Stimulated activated naive CD8-positive, alpha-beta T cell treated with anti-CD3 and anti-CD28 coated beads, Interleukin-15, Interleukin-2, amounts not matched to agents 100 U/mL and 50 U/mL, for 24 hours (primary cell): ENCODE results near the gene CTNNB1.

Experiments used
- ATAC-seq: fragments of 150-1000 bp; cut with Tn5 transposase; one replicate; pipeline ENCODE4 v1.10.0; 2021
- DNase-seq: peaks from one replicate; pipeline ENCODE4 v3.0.0; 2021

Gene CTNNB1

DNA sequence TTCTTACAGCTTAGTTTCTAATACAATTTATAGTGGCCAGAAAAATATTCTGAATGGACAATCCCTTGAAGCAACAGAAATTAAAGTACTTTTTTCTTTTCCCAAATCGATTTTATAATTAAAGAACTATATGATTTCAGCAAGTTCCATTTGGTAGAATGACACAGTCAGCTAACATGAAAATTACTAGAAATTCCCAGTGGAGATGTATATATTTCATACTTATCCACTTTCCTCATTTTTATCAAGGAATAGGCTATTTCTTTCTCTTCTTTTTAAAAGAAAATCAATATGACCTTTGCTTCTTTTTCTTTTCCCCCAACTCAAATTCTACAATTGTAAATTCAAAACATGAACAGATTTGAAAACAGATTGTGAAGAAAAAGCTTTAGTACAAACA is 6.4 kb upstream of the CTNNB1 start:
- ATAC-seq = no peak
- no peak for DNase-seq

DNA sequence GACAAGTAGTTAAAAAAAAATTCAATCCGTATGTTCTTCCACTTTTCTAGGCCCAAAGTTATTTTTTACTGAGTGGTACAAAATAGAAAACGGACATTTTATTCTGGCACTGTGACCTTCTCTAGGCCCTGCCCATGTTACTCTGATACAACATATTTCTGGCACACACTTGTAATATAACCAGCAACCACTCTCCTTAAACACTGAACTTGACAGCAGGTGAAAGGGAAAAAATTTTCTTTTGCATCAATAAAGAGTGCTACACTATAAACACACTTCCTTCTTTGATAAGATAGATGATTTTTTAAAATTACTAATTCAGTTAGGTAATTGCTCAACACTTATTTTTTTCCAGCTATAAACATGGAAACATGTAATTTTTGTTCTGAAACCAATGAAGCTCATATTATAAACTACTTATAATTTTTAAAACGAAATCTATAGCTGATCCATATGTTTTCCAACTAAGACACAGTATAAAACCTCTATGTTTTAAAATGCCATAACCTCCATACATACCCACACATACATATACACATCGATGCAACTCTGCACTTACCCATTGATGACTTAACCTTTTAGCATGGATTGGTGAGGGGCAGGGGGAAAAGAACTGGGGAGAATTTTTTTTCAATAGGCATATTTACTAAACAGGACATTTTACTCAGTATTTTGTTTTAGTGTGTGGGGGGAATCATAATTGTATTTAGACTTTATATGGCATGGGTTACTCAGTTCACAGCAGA is 5.3 kb upstream of the CTNNB1 start:
- ATAC-seq (no peak), DNase-seq (no peak)

DNA sequence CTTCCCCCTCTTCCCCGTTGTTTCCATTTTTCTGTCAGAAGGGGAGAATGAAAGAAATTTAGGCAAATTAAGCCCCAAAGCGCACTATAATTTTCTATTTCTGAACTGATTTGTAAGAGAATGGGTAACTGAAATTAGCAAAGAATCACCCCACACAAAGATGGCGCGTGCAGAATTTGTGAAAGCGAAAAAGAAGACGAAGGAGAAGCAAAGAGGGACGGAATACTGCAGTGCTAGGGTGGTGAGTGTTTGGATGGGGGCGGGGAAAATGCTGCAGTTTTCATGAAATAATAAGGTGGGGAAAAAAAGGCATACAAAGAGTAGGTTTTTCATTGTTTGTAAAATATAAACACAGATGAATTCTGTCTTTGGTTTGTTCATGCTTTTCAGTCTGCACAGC is 4.6 kb upstream of the CTNNB1 start:
- no peak for ATAC-seq
- DNase-seq = no peak

DNA sequence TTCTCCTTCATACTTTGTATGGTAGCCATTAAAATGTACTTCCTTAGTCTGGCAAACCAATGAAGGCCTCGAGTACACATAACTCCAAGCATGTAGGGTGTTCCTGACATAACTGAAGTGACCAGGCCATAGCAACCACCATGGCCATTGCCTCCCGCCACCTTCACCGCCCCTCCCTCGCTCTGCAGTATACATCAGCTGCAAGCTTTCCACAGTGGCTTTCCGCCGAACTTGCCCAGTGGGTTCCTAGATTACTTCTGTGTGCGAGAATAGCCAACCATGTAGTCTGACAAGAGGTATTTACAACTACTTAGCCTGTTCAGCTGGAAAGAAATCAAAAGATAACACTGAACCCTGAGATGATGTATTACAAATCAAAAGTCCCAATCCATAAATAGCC is 3.4 kb upstream of the CTNNB1 start:
- no peak for ATAC-seq
- DNase-seq = no peak

DNA sequence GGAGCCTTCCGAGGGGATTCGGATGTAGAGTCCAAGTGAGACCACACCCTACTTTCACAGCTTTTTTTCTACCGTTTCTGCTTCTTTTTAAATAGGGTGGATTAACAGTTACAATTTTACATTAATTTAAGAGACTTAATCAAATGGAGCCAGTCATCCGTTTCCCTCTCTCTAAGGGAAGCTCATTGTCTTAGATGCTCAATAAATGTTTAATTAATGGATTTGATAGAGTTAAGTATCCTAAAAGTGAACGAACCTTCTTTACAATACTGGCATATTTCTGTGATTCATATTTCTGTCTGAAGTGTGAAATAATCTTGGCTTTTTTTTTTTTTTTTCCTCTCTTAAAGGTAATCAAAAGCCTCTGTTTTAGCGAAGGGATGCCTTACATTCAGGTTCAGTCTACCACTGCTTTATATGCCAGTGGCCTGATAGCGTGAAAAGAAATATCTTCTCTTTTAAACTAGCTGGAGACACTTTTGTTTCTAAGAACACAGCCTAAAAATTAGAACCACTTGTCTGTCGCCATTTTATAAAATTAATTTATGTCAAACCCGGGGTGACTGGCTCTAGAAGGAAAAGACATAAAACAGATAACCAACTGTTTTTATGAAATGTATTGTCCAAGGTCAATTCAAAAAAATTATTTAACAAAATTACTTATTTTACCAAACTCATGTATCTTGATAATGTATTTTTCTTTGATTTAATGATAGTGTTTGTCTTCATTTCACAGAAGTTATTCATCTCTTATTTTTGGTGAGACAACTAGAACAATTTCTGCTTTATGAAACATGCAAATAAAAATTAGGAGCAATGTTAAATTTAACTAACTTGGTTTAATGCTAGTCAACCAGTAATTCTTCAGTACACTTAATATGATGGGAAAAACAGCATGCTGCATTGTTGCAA is 2.5 kb upstream of the CTNNB1 start:
- DNase-seq (no peak), ATAC-seq (no peak)

DNA sequence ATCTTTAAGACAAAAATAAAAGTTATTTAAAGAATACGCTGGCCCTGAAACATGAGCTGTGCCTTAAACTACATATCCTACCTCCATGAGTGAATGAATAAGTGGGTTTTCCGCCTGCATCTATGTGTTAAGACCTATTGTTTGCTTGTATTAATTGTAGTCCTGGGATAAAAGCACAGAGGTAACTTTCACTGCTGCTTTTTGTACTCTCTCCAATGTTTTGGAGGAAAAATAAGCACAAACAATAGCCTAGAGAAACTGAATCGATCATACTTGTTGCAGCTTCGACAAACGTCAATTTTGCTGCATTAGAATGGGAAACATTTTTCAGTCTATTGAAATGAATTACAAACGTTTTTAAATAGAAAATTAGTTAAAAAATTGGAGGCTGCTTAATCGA is 1.3 kb upstream of the CTNNB1 start:
- no peak for DNase-seq
- no peak for ATAC-seq

DNA sequence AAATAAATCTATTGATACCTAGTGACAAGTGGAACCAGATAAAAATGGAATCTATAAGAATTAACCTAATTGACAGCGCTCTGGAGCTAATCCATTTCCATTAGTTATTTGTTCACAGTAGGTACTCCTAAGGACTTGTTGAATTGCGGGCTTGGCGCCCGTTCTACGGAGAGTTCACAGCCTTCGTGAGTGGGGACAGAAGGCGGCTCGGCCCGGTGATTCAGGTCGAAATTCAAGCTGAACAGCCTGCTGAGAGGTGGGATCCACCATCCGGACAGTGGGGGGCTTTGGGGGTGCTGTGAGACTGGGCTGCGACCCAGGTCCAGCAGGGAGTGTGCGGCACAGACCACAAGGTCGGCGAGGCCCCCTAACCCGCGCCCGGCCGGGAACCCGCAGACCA is 779 bp upstream of the CTNNB1 start:
- no peak for ATAC-seq
- peak; percentile 32 for DNase-seq

DNA sequence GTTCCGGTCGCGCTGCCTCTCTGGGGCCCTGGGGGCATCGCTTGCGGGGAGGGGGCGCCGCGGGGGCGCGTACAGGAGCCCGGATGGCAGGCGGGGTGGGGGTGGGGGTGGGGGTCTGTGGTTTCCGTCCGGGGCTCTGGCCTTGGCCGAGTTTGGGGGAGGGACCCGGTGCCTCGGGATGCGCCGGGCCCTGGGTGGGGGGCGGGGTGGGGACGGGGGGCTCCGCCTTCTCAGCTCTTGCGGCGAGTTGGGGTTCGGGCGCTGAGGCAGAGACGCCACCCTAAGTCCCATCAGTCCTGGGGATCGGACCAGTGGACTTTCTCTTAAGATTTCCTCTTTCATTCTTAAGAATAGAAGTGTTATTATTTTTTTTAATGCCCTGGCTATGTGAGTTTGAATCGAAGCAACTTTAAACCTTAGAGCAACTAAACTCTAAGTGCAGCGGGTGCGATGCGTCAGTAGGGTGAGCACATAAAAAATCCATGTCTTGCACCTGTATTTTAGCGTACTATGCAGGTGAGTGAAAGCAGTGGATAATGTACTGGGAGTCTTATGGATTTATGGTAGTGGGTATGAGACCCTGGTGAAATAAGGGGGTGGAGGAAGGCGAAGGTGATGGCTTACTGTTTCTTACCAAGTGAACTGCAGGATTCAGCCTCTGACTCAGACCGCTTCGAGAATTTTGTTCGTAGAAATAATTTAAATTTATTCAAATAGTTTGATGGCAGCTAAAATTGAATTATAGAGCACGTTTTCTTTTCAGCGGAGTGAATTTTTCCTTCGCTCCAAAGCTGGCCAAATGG is 762 bp downstream of the CTNNB1 start:
- DNase-seq = peak; percentile 55
- peak; percentile 37 for ATAC-seq

DNA sequence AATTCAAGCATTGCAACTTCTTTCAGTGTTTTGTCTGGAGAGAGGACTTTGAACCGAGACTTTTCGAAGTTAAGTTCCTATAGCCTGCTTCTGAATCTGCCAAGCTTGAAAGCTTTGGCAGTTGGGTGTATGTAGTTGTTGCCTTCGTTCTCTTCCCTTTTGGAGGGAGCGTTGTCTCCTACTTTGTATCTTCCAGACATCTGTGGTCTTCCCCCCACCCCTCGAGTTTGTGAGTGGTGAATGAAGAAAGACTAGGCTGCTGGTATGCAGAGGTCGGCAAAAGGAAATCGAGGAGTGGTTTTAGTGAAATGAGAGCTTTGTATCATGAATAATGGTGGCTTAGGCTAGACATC is 1.3 kb downstream of the CTNNB1 start:
- DNase-seq (peak; percentile 22), ATAC-seq (no peak)

DNA sequence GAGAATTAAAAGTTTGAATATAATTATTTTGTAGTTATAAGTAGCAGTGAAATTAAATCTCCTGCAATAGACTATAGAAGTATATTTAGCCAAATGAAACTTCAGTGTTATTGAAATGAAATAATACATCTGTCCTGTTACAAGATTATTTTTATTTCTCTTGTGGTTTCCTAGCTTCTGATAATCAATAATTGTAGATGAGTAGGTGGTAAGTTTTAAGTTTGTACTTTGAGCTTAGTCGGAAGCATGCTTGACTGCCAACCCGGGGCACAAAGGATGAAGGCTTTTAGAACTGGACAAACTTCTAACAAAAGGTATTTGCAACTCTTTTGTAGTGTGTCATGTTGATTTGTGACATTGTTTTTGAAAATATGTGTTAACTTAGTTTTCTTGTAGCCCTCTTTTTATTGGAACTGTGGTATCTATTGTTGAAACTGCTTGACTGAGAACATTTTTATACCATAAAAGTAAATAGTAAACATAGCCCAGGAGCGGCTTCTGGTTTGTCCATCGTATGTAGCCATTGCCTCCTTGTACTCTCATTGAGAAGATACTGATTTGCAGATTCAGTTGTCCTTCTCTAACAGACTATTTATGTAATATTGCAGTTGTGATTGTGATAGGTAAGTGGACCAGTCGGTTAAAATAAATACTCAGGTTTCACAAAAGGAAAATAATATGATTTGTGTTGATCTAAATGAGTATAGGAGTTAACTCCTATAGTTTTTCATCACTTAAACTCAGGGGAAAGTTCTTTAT is 2.9 kb downstream of the CTNNB1 start:
- no peak for DNase-seq
- ATAC-seq = no peak

DNA sequence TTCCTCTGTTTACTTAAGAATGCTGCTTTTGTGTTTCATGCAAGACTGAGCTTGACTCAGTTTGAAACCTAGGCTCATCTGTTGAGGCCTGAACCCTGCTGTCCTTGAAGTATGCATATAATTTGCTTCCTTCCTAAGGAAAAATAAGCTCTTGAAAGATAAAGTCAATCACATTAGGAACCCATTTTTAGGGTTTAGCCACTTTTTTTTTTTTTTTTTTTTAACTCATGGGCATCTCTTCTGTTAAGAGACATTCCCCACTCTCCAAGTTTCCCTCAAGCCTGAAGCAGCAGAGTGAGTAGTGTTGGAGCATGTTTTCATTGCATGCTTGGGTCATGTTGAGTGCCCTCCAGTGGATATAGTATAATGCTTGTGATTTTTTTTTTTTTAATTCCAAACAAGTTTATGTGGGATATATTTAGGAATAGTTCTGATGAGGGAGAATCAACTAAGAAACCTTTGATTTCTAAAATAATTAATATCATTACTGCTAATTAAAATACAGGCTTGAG is 3.6 kb downstream of the CTNNB1 start:
- no peak for DNase-seq
- ATAC-seq = no peak

DNA sequence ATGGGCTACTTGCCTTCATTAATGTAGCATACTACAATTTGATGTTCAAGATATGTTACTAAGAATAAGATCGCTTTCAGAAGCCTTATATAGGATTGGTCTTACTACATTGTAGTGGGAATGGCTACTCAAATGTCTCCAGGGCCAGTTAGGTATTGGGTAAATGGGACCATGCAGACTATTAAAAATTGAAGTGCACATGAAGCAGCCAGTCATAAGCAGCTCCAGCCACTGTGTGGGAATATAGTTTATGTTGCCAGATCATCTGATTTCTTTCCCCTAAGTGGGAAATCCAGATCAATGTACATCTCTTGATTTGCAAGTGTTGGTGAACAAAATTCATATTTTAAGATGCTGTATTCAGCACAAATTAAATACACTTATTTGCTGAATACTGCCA is 5.1 kb downstream of the CTNNB1 start:
- ATAC-seq = no peak
- DNase-seq = no peak

DNA sequence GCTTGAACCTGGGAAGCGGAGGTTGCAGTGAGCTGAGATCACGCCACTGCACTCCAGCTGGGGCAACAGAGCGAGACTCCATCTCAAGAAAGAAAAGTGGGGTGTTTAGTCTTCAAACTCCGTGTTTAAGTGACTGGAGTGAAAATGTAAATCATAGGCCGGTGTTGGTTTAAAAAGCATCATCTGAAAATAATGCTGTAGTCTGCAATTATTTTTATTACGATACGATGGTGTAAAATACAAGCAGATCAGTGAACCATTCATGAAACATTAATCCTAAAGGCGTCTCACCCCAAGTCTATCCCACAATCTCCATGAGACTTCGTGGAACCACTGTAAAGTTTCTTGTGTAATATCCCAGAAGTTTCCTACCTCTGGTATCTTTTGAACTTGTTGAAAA is 6.3 kb downstream of the CTNNB1 start:
- DNase-seq = no peak
- no peak for ATAC-seq

DNA sequence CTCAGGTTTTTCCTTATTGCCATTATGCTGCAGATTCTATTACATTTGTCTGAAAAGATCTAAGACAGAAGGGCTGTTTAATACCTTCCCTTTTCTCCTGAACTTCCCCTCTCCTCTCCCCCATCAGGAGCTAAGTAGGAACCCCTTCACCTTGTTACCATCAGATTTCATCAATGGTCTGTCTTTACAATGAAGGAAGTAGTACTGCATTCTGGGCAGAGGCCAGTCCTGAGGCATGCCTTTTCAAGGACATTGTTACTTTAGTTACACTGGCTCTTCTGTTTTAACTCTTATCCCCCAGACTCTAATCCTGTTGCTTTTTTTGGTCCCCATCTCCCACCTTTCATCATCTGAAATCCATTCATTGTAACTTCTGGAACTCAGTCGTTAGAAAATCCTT is 8.1 kb downstream of the CTNNB1 start:
- no peak for ATAC-seq
- no peak for DNase-seq

DNA sequence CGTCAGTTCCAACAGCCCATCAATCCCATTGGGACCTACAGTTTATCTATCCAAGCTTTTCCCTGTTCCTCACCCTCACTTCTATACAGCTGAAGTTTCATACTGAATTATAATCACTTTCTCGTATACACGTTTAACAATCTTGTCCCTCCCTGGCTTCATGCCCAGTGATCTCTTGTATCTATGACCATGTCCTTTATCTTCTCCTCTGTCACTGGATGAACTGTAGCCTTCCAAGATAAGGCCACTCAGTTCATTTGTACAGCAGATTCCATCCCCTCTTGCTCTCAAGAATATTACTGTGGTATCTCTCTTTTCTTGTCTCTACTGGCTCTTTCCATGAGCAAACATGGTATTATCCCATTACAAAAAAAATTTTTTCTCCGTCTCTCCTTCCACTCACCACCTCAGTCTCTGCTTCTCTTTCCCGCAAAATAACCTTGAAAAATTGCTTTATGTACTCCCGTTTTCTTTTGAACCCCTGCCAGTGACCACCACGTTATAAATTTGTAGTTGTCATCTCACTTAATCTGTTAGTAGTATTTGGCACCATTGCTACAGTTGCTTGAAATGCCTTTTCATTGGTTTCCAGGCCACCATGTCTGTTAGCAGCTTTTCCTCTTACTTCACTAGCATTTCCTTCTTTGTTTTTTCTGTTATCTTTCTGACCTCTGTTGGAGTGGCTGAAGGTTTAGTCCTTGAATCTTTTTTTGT is 9.4 kb downstream of the CTNNB1 start:
- ATAC-seq = no peak
- DNase-seq = no peak

DNA sequence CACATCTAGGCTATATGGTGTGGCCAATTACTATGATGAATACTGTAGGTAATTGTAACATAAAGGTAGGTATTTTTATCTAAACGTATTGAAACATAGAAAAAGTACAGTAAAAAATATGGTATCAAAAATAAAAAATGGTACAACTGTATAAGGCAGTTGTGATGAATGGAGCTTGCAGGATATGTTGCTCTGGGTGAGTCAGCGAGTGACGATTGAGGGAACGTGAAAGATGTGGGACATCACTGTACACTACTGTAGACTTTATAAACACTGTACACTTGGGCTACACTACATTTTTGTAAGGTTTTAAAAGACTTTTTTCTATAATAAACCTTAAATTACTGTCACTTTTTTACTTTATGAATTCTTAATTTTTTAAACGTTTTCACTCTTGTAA is 10.3 kb downstream of the CTNNB1 start:
- ATAC-seq = no peak

DNA sequence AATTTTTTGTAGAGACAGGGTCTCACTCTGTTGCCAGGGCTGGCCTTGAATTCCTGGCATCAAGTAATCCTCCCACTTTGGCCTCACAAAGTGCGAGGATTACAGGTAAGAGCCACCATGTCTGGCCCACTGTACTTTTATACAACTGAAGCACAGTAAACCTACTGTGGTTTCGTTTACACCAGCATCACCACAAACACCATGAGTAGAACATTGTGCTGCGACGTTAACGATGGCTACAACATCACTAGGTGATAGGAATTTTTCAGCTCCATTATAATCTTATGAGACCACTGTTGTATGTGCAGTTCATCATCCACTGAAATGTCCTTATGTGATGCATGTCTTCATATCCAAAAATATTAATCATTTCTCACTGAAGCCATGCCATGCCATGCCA is 11.7 kb downstream of the CTNNB1 start:
- no peak for DNase-seq
- ATAC-seq = no peak

More for the DNA sequence above, 10.3 kb downstream of the CTNNB1 start:
- no peak for DNase-seq

DNA sequence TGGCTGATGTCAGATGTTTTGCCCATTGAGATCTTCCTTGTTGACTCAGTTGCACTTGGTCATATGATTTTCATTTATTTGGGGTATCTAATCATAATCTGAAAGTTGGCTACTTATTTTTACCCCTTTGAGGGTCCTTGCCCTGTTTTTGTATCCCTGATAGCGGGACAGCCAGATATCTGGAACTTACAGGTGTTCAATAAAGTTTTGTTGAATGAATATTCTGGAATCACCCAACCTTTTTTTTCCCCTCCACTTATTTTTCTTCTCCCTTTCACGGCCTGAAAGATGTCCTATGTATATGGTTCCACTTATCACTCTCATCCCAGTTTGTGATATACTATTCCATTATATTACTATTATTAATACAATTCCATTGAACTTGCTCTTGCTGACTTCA is 12.8 kb downstream of the CTNNB1 start:
- no peak for ATAC-seq
- no peak for DNase-seq

DNA sequence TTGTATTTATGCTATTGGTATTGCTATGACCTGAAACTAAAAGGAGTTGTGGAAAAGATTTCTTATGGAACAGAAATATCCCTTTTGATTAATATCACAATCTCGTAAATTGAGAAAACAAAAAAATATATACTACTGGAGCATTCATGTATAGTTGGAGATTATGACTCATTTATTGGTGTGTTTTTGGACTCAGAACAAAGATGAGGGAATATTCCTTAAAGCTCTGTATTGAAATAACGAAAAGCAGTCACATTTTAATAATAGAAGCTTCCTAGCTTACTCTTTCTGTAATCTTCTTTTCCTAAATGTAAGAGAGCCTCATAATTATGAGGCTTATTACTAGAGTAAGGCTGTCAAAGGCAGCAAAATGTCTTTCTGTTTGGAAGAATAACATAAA is 14.3 kb downstream of the CTNNB1 start:
- DNase-seq (no peak), ATAC-seq (no peak)

DNA sequence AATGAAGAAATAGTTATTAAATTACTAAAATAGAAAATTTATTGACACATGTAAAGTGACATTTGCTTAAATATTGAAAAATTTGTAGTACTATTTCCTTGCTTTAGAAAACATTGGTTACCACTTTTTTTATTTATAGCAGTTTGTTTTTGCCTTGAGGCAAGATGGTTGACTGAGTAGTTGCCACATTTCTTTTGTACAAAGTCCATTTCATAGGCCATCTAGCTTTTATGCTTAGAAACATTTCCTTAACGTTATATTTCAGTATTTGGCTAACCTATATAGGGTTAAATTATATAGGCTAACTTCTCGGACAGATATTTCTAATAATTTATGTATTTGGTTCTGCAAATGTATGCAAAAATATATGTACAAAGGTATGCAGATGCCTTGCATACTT is 17.1 kb downstream of the CTNNB1 start:
- no peak for DNase-seq

DNA sequence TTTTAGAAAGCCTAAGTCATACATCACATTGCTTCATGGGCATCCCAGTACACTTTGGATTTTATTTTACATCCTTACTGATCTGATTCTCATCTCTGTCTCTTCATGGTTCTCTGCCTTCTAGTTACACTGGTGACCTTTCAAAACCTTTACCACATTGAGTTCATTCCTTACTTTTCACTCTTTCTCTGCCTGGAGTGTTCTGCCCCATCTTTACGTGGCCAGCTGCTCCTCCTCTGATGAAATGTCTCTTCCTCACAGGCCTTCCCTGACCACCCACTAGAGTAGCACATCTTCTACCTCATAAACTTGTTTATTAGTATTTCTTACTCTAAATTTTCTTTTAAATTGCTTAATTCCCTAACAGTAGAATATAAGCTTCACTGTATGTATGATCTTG is 17.7 kb downstream of the CTNNB1 start:
- no peak for ATAC-seq
- no peak for DNase-seq

More for the DNA sequence above, 17.1 kb downstream of the CTNNB1 start:
- ATAC-seq = no peak
